C4-2B (cell line): Measurements from ENCODE around the gene TMEM132D.

ENCODE experiments used
- H3K27ac ChIP-seq: fragments of 450-650 bp; 2 replicates; pipeline ENCODE4 v1.5.1; 2017
- ZFX ChIP-seq: fragments of 450-650 bp; IDR thresholded peaks from 2 replicates; pipeline ENCODE4 v1.6.1; 2017
- TF ChIP-seq, protein P1 (sequence below): fragments of 450-650 bp; conservative IDR thresholded peaks from 2 replicates; pipeline ENCODE4 v1.5.1; 2017; ENCODE audit warnings: mild to moderate bottlenecking

TMEM132D gene

GRCh38 chr12:129074379-129074778 is 829.4 kb downstream of the TMEM132D start:
- TF ChIP-seq, protein P1, sequence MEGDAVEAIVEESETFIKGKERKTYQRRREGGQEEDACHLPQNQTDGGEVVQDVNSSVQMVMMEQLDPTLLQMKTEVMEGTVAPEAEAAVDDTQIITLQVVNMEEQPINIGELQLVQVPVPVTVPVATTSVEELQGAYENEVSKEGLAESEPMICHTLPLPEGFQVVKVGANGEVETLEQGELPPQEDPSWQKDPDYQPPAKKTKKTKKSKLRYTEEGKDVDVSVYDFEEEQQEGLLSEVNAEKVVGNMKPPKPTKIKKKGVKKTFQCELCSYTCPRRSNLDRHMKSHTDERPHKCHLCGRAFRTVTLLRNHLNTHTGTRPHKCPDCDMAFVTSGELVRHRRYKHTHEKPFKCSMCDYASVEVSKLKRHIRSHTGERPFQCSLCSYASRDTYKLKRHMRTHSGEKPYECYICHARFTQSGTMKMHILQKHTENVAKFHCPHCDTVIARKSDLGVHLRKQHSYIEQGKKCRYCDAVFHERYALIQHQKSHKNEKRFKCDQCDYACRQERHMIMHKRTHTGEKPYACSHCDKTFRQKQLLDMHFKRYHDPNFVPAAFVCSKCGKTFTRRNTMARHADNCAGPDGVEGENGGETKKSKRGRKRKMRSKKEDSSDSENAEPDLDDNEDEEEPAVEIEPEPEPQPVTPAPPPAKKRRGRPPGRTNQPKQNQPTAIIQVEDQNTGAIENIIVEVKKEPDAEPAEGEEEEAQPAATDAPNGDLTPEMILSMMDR, result no peak
- no peak for TF ChIP-seq ZFX
- H3K27ac ChIP-seq, result no peak overlapping the region

DNA sequence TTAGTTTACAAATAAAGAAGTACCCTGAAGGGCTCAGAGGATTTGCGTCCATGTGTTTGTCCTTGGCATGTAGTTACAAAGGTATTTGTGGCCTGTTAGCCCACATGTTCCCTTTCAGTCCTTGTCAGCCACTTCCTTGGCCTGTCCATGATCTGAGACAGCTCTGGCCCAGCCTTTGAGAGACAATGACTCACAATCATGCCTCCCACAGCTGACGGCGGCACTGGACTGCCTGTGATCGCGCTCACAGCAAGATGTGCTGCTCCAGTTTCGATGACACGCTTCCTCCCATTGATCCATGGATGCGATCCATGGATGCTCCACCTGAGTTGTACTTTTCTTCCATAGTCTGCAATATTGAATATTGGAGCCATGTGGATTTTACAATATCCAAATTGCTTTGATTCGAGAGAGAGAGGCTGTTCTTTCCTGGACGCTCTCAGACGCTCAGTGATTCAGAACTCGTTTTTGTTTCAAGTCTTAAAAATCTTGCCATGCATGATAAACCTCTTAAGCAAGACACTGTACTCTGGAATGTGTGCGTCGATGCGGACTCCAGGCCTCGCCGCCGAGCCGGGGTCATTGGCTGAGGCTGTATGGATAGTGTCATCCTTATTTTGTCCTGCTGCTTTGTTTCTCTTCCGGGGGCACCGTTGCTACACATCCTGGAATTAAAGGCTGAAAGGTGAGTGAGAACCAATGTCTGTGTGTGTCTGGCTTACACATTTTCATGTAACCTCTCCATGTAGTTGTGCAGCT is 830.5 kb downstream of the TMEM132D start:
- H3K27ac ChIP-seq, result no peak overlapping the region
- no peak for TF ChIP-seq ZFX
- TF ChIP-seq, protein P1, result no peak

- H3K27ac ChIP-seq, result no peak overlapping the region
- TF ChIP-seq, protein P1, result no peak
- TF ChIP-seq ZFX, result no peak
These were observed 832.5 kb downstream of the TMEM132D start for GRCh38 chr12:129071362-129071761.

DNA sequence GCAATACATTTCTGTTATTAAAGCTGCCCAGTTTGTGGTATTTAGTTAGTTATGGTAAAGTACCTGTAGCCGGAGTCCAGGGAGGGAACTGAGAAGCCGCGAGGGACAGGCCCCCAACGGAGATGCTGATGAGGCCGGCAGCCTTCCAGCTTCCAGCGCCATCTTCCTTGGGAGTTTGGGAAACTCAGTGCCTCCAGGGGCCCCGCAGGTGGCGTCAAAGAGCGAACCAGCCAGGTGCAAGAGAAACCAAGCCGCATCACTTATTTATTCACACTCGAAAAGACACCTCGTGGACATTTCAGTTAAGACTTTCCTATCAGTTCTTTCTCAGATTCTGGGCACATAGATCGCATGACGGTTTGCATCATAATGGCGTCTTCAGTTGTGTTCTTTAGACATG is 833.9 kb downstream of the TMEM132D start:
- TF ChIP-seq, protein P1, result no peak
- no peak for TF ChIP-seq ZFX
- no peak overlapping the region for H3K27ac ChIP-seq

DNA sequence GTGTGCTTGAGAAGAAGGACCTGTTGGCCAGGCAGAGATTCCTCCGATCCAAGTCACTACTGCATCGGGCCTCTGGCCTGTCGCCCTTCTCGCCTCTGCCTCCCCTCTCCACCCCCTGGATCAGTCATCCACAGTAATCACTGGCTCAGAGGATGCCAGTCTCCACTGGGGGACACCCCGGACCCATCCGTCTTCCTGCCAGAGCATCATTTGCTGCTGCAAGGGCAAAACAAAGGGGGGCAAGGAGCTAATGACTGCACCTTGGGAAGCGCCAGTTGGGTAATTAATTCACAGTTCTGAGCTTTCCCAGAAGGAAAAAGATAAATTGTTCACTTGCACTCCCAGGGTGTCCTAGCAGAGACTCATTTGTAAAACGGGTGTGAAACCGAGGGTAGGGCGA is 835.1 kb downstream of the TMEM132D start:
- TF ChIP-seq, protein P1, result no peak
- no peak for TF ChIP-seq ZFX
- H3K27ac ChIP-seq, result no peak overlapping the region

DNA sequence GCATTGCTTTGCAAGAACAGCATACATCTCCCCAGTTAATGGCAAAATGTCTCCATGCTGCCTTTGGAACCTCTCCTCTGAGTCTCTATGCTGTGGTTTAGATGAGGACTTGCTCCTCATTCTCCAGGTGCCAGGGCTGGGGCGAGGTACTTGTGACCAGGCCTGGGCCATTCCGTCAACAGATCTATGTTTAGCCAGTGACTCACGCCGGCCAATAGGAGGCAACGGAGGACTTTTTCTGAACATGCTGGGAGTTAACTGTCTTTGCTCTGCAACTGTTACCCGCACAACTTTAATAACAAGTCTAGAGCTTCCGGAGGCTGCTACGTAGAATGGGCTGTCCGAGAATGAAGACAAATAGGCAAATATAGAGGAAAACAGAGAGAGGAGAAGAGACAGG is 836.3 kb downstream of the TMEM132D start:
- no peak overlapping the region for H3K27ac ChIP-seq
- TF ChIP-seq, protein P1, result no peak
- TF ChIP-seq ZFX, result no peak

DNA sequence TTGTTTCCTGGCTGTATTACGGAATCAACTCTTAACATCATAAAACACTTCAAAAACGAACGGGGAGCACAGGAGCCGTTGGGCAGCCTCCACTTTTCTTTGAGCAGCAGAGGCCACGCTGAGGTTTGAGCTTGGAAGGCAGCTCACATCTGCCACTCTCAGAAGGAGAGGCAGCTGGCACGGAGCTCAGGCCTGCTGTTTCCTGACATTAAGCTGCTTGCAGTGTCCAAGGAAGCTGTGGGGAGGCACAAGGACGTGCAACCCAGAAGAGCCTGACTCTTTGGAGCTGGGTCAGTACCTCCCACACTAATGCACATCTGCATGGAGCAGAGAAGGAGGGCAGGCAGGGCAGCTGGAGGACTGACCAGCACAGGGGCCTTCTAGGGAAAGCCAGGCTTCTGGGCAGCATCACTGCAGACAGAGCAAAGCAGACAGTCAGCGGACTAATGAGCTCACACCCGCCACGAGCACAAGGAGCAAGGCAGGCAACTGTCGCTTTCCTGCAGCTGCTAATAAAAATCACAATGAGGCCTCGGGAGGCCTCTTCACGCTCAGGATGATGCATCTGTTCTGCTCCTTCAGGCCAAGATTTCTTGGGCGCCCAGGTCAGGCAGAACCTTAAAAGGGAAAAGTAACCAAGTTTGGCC is 839.5 kb downstream of the TMEM132D start:
- H3K27ac ChIP-seq, result no peak overlapping the region

More for the DNA sequence above, 839.5 kb downstream of the TMEM132D start:
- TF ChIP-seq, protein P1, result no peak
- no peak for TF ChIP-seq ZFX
